Measurements from ENCODE around the gene LEF1. TPM values are rescaled to one million over a fixed set of nuclear protein-coding genes. Genes with fewer than 3 reads are reported as not detected.

The LEF1 gene
- total RNA-seq, 1 donor from 2014 or later, result 16.6 TPM

- H3K36me3 Mint-ChIP-seq (ENCODE audit: low read depth, unreplicated experiment), result no peaks in the 10 kb centered on the region
- no peaks in the 10 kb centered on the region for H3K36me3 ChIP-seq (ENCODE audit: insufficient read depth, low read length)
- FAIRE-seq, result no peak
- no peaks in the 10 kb centered on the region for H3K79me2 ChIP-seq (ENCODE audit: insufficient read depth, low read length)
- H3K27ac Mint-ChIP-seq (ENCODE audit: unreplicated experiment), result peak overlapping the region; percentile 2
- no peaks in the 10 kb centered on the region for H3K27me3 ChIP-seq (ENCODE audit: insufficient read depth, low read length)
- no peak for DNase-seq (ENCODE audit: low read depth)
- no peak overlapping the region for H3K4me2 ChIP-seq (ENCODE audit: low read length)
- no peak overlapping the region for H3K4me3 Mint-ChIP-seq (ENCODE audit: unreplicated experiment)
- peaks cover 6% of the 10 kb centered on the region for H3K9me3 Mint-ChIP-seq (ENCODE audit: unreplicated experiment)
- no peaks in the 10 kb centered on the region for H3K4me1 ChIP-seq (ENCODE audit: insufficient read depth, low read length)
- H3K4me3 ChIP-seq (ENCODE audit: insufficient read depth, low read depth, low read length), result no peak overlapping the region
- no peak overlapping the region for H2AFZ ChIP-seq (ENCODE audit: low read depth, low read length)
- no peaks in the 10 kb centered on the region for H4K20me1 ChIP-seq (ENCODE audit: insufficient read depth, low read length)
- H3K27ac ChIP-seq (ENCODE audit: low read depth, low read length), result no peak overlapping the region
- TF ChIP-seq EZH2 (IDR thresholded peaks at IDR 0.05; ENCODE audit: insufficient read depth, low read length) (no peak), CTCF (IDR thresholded peaks at IDR 0.05; ENCODE audit: insufficient read depth, low read depth, low read length) (no peak)
- H3K9ac ChIP-seq (ENCODE audit: low read length), result no peak overlapping the region
- no peaks in the 10 kb centered on the region for H3K9me3 ChIP-seq (ENCODE audit: insufficient read depth, low read depth, low read length)
- H3K4me1 Mint-ChIP-seq (ENCODE audit: low read depth, unreplicated experiment), result peaks cover 4% of the 10 kb centered on the region
- no peaks in the 10 kb centered on the region for H3K27me3 Mint-ChIP-seq (ENCODE audit: low read depth, unreplicated experiment)
Observed at GRCh38 chr4:108215055-108215454, 46.3 kb upstream of the LEF1 start.

GRCh38 chr4:108213723-108214122, 45.0 kb upstream of the LEF1 start:
- Mint-ChIP-seq H3K27me3 (ENCODE audit: low read depth, unreplicated experiment) (no peaks in the 10 kb centered on the region), H3K4me1 (ENCODE audit: low read depth, unreplicated experiment) (peaks cover 4% of the 10 kb centered on the region), H3K4me3 (ENCODE audit: unreplicated experiment) (no peak overlapping the region), H3K36me3 (ENCODE audit: low read depth, unreplicated experiment) (no peaks in the 10 kb centered on the region), H3K27ac (ENCODE audit: unreplicated experiment) (no peak overlapping the region), H3K9me3 (ENCODE audit: unreplicated experiment) (peaks cover 2% of the 10 kb centered on the region)
- FAIRE-seq (no peak), DNase-seq (ENCODE audit: low read depth) (no peak)
- no peak overlapping the region for H3K9ac ChIP-seq (ENCODE audit: low read length)
- no peaks in the 10 kb centered on the region for H4K20me1 ChIP-seq (ENCODE audit: insufficient read depth, low read length)
- H3K4me1 ChIP-seq (ENCODE audit: insufficient read depth, low read length), result no peaks in the 10 kb centered on the region
- H3K27me3 ChIP-seq (ENCODE audit: insufficient read depth, low read length), result no peaks in the 10 kb centered on the region
- no peak overlapping the region for H3K4me3 ChIP-seq (ENCODE audit: insufficient read depth, low read depth, low read length)
- no peak overlapping the region for H2AFZ ChIP-seq (ENCODE audit: low read depth, low read length)
- no peaks in the 10 kb centered on the region for H3K79me2 ChIP-seq (ENCODE audit: insufficient read depth, low read length)
- no peak for TF ChIP-seq CTCF (IDR thresholded peaks at IDR 0.05; ENCODE audit: insufficient read depth, low read depth, low read length)
- no peak for TF ChIP-seq EZH2 (IDR thresholded peaks at IDR 0.05; ENCODE audit: insufficient read depth, low read length)
- no peaks in the 10 kb centered on the region for H3K9me3 ChIP-seq (ENCODE audit: insufficient read depth, low read depth, low read length)
- H3K27ac ChIP-seq (ENCODE audit: low read depth, low read length), result no peak overlapping the region
- no peak overlapping the region for H3K4me2 ChIP-seq (ENCODE audit: low read length)
- no peaks in the 10 kb centered on the region for H3K36me3 ChIP-seq (ENCODE audit: insufficient read depth, low read length)

GRCh38 chr4:108213308-108213707, 44.6 kb upstream of the LEF1 start:
- DNase-seq (ENCODE audit: low read depth) (no peak), FAIRE-seq (no peak)
- Histone ChIP-seq H3K9ac (ENCODE audit: low read length) (no peak overlapping the region), H3K27ac (ENCODE audit: low read depth, low read length) (no peak overlapping the region), H2AFZ (ENCODE audit: low read depth, low read length) (no peak overlapping the region), H3K4me2 (ENCODE audit: low read length) (no peak overlapping the region), H4K20me1 (ENCODE audit: insufficient read depth, low read length) (no peaks in the 10 kb centered on the region), H3K79me2 (ENCODE audit: insufficient read depth, low read length) (no peaks in the 10 kb centered on the region), H3K36me3 (ENCODE audit: insufficient read depth, low read length) (no peaks in the 10 kb centered on the region), H3K27me3 (ENCODE audit: insufficient read depth, low read length) (no peaks in the 10 kb centered on the region), H3K4me1 (ENCODE audit: insufficient read depth, low read length) (no peaks in the 10 kb centered on the region), H3K9me3 (ENCODE audit: insufficient read depth, low read depth, low read length) (no peaks in the 10 kb centered on the region), H3K4me3 (ENCODE audit: insufficient read depth, low read depth, low read length) (no peak overlapping the region)
- Mint-ChIP-seq H3K27ac (ENCODE audit: unreplicated experiment) (no peak overlapping the region), H3K9me3 (ENCODE audit: unreplicated experiment) (peaks cover 2% of the 10 kb centered on the region), H3K27me3 (ENCODE audit: low read depth, unreplicated experiment) (no peaks in the 10 kb centered on the region), H3K4me3 (ENCODE audit: unreplicated experiment) (no peak overlapping the region), H3K4me1 (ENCODE audit: low read depth, unreplicated experiment) (peaks cover 4% of the 10 kb centered on the region), H3K36me3 (ENCODE audit: low read depth, unreplicated experiment) (no peaks in the 10 kb centered on the region)
- no peak for TF ChIP-seq CTCF (IDR thresholded peaks at IDR 0.05; ENCODE audit: insufficient read depth, low read depth, low read length)
- TF ChIP-seq EZH2 (IDR thresholded peaks at IDR 0.05; ENCODE audit: insufficient read depth, low read length), result no peak
